Measurements from ENCODE around the gene AUTS2.

DNA sequence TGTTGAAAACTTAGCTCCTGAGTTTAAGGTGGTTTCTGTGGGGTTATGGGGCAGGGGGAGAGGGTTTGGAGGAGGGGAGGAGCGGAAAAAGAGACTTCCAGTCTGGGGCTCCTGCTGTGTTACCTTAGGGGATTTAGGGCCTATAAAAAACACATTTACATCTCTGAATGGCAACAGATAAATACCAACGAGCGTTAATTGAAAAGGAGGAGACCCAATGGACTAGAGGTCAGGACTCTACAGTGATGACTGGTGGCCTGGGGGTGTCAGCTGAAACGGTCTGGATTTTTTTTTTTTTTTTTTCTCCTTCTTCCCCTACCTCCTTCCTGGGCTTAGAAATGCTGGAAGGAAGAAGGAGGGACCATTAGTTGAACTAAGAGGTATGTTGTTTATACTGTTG, 47.4 kb downstream of the AUTS2 start:
- no peak for TF ChIP-seq YY1 (IDR thresholded peaks at IDR 0.05; ENCODE audit: insufficient read depth, insufficient read length)
- no peak for TF ChIP-seq ZNF274 (IDR thresholded peaks at IDR 0.05; ENCODE audit: low read depth, low read length)
